Measurements from ENCODE around the gene FBXO41. TPM values are rescaled to one million over a fixed set of nuclear protein-coding genes. Genes with fewer than 3 reads are reported as not detected.

Gene FBXO41
- total RNA-seq, 1 donor from 2014 or later: 1.3 TPM

GRCh38 chr2:73291093-73291460 lies 6.8 kb upstream of the FBXO41 start:
- intact Hi-C loops (cut with DNase I): no loop called here
- DNase-seq (ENCODE audit: low spot score): no peak

- no peak for DNase-seq (ENCODE audit: low spot score)
- intact Hi-C loops (cut with DNase I): no loop called here
Observed at GRCh38 chr2:73290049-73290839, 6.0 kb upstream of the FBXO41 start.

DNA sequence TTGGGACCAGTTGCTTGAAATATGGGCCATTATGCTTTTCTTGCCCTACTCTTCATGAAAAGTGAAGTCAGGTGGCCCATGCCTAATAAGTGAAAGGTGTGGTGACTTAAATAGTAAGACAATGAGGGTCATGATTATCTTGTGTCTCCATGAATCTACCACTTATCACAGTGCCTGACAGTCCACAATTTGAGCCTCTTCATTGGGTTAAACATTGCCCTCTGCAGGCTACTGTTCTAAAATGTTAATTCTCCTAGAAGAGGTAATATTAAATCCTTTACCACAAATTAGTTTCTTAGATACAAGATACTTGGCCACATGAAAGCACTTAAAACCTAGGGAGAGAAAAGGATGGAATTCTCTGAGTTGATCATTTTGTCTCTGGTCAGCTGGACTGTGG lies 5.0 kb upstream of the FBXO41 start:
- no peak for DNase-seq (ENCODE audit: low spot score)
- intact Hi-C loops (cut with DNase I): no loop called here

DNA sequence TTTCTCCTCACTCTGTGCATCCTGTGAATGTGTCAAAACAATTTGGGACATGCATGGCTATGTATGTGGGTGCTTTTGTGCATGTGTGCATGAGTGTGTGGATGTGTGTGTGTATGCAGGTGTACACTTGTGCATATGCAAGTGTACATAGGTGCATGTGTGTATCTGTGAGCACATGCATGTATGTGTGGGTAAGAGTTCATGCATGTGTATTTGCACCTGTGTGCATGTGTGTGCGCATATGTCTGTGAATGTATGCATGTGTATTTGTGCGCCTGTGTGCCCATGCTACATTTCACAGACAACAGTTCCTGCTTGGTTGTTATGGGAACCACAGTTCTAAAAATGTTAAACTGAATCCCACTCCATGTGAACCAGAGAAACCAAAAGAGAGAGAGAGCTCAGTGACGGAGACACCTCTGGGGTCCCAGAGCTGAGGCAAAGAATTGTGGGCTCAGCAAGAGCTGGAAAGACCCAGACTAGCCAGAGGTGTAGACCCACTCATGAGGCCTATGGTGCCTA lies 1.9 kb upstream of the FBXO41 start:
- DNase-seq (ENCODE audit: low spot score): no peak
- intact Hi-C loops (cut with DNase I): no loop called here

DNA sequence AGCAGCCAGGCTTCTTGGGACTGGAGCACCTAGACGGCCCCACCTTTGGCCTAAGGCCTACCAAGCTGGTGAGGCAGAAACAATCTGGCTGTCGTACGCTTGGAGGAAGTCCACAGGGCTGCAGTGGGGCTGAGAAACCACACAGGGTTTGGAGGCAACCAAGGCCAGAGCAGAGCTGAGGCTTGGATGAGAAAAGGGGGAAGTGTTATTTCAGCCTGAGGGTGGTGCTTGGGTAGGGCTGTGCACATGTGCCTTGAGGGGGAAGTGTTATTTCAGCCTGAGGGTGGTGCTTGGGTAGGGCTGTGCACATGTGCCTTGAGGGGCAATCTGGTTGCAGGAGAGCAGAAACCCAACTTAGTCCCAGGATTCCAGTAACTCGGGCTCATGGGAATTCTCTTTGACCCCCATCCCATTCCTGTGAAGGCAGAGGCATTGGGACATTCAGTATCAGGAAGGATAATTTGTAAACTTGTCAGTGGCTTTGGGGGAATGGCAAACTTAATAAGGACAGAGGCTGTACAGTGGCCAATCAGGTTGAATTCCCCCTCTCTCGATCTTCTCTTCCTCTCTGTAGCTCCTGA lies 971 bp upstream of the FBXO41 start:
- no peak for DNase-seq (ENCODE audit: low spot score)
- intact Hi-C loops (cut with DNase I): no loop called here

- DNase-seq (ENCODE audit: low spot score): no peak
- intact Hi-C loops (cut with DNase I): no loop called here
Observed at GRCh38 chr2:73283545-73284295, 558 bp downstream of the FBXO41 start.

- no peak for DNase-seq (ENCODE audit: low spot score)
- intact Hi-C loops (cut with DNase I): no loop called here
Observed at GRCh38 chr2:73282924-73283544, 1.2 kb downstream of the FBXO41 start.

GRCh38 chr2:73281244-73281643 lies 3.0 kb downstream of the FBXO41 start:
- intact Hi-C loops (cut with DNase I): no loop called here

DNA sequence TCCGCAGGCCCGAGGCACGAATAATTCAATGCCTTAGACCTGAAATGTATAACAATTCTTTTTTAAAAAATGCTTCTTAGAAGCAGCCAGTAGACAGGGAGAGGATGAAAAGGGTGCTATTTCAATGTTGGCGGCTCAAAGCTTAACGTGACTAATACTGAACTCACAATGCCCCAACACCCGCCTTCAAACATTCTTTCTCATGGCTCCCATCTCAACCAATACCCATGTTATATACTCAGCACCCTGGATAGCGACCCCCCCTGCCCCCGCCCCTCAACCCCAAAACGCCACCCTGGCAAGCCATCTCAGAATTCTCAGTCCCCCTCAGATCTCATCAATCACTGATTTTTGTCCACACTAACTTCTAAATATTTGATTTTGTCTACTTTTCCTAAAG lies 4.4 kb downstream of the FBXO41 start:
- intact Hi-C loops (cut with DNase I): no loop called here
- no peak for DNase-seq (ENCODE audit: low spot score)

More at GRCh38 chr2:73281244-73281643, 3.0 kb downstream of the FBXO41 start:
- DNase-seq (ENCODE audit: low spot score): no peak

GRCh38 chr2:73272270-73272669 lies 12.0 kb downstream of the FBXO41 start:
- no peak for DNase-seq (ENCODE audit: low spot score)
- intact Hi-C loops (cut with DNase I): no loop called here

- DNase-seq (ENCODE audit: low spot score): no peak
- intact Hi-C loops (cut with DNase I): no loop called here
Observed at GRCh38 chr2:73269686-73270465, 14.4 kb downstream of the FBXO41 start.

- intact Hi-C loops (cut with DNase I): no loop called here
- DNase-seq (ENCODE audit: low spot score): peak; percentile 71
Observed at GRCh38 chr2:73268830-73269685, 15.2 kb downstream of the FBXO41 start.

GRCh38 chr2:73268366-73268829 lies 15.9 kb downstream of the FBXO41 start:
- intact Hi-C loops (cut with DNase I): no loop called here
- DNase-seq (ENCODE audit: low spot score): peak; percentile 68

DNA sequence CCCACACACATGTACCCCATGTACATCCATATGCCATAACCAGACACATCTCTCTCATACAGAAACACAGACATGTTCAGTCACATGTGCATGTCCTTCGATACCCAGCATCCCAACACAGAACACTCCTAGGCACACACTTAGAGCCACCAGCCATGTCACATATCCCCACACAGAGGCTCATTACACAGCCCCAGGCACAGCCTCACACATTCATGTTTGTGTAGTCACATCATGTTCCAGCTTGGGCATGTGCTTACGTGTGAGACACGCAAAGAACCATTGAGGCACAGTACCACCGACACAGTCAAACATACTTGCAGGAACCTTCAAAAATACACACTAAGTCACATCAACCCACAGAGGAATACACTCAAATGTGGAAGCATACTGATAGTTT lies 17.3 kb downstream of the FBXO41 start:
- intact Hi-C loops (cut with DNase I): no loop called here
- no peak for DNase-seq (ENCODE audit: low spot score)

- peak; percentile 63 for DNase-seq (ENCODE audit: low spot score)
- intact Hi-C loops (cut with DNase I): no loop called here
Observed at GRCh38 chr2:73266061-73266901, 18.0 kb downstream of the FBXO41 start.

DNA sequence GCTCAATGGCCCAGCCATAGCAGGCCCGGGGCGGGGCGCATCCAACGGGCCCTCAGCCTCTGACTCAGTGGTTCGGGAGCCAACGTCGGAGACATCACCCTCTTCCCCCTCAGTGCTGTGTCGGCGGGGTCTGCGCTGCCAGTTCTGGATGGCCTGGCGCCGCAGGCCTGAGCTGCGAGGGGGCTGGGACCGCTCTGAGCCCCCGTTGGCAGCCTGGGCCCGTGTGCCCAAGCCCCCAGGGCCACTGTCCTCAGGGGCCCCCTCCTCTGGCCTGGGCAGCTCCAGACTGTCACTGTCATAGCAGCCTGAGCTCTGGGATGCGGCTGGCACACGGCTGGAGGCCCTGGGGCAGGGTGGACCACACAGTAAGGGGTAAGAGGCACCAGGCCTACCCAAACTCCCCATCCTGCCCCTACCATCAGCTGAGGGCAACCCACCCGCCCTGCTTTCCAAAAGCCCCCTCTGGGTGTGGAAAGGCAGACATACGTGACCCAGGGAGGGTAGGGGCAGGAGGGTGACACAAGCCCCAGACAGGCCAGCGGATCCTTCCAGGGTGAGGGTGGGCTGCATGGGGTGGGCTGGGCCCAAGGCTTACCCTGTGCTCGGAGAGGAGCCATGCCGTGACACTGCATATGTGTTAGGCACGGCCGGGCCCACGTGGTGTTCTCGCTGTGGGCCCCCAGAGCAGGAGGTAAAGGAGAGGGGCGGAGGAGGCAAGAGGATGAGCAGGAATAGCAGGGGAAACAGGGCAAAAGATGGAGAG lies 18.8 kb downstream of the FBXO41 start:
- peak; percentile 63 for DNase-seq (ENCODE audit: low spot score)
- intact Hi-C loops (cut with DNase I): no loop called here

DNA sequence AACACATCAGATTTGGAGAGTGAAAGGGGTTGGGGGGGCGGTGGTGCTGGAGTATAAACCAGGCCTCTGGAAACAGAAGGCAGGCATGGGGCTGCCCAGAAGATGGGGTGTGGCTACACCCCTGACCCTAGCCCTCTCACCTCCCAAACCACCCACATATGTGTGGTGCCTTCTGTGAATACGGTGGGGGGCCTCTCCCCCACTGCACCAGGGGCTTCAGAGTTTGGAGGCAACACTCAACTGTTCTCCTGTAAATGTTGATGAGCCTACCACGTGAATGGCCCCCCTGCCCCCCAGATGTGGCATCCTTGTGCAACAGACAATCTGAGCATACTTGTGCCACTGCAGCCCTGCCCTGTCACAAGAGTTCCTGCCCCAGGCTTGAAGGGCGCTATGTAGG lies 19.5 kb downstream of the FBXO41 start:
- intact Hi-C loops (cut with DNase I): no loop called here
- no peak for DNase-seq (ENCODE audit: low spot score)
